Gastroesophageal sphincter (tissue), 4 donors: ENCODE results near the gene RETREG1. TPM values are rescaled to one million over a fixed set of nuclear protein-coding genes. Genes with fewer than 3 reads are reported as not detected.

ENCODE experiments used
- ATAC-seq: fragments of 150-250 bp; one replicate; pipeline ENCODE4 v1.9.1; 2016; ENCODE audit warnings: mild to moderate bottlenecking, moderate library complexity
- H3K27ac ChIP-seq, 4 donors: fragments of 200-600 bp; sonication (generic) in 3 of 4; 1 replicate in 3 of 4; 2 replicates in 1 of 4; pipeline ENCODE4 v1.5.1; 2016 to 2019
- H3K27me3 ChIP-seq: fragments of 200-600 bp; sonication (generic); one replicate; pipeline ENCODE4 v1.5.1; 2019
- H3K36me3 ChIP-seq, 2 donors: fragments of 200-600 bp; sonication (generic); one replicate each; pipeline ENCODE4 v1.5.1; 2019; ENCODE audit warnings: control low read depth in 1 of 2
- H3K4me1 ChIP-seq, 3 donors: fragments of 200-600 bp; sonication (generic); 1 replicate in 2 of 3; 2 replicates in 1 of 3; pipeline ENCODE4 v1.5.1; 2016 to 2019; ENCODE audit warnings: control low read depth in 2 of 3
- H3K4me3 ChIP-seq, 2 donors: fragments of 200-600 bp; sonication (generic); one replicate each; pipeline ENCODE4 v1.5.1; 2019; ENCODE audit warnings: mild to moderate bottlenecking in 1 of 2, moderate library complexity in 1 of 2
- H3K9me3 ChIP-seq, 3 donors: fragments of 200-600 bp; sonication (generic); one replicate each; pipeline ENCODE4 v1.5.1; 2017 to 2019; ENCODE audit warnings: control low read depth in 2 of 3
- CTCF ChIP-seq, 4 experiments: fragments of 200-600 bp in 2 of 4; fragments of 450-650 bp in 2 of 4; sonication (generic) in 1 of 4; IDR thresholded peaks; one replicate each; pipeline ENCODE4 v1.5.1; 2017 to 2019; ENCODE audit warnings: antibody characterized with exemption in 4 of 4, mild to moderate bottlenecking in 2 of 4, moderate library complexity in 2 of 4
- EP300 ChIP-seq: sonication (generic); formaldehyde crosslinking; IDR thresholded peaks from one replicate; pipeline ENCODE4 v1.6.1; 2017; ENCODE audit warnings: antibody characterized with exemption, mild to moderate bottlenecking
- POLR2A ChIP-seq, 2 donors: fragments of 450-650 bp; IDR thresholded peaks; one replicate each; pipeline ENCODE4 v1.6.1; 2017; ENCODE audit warnings: antibody characterized with exemption in 2 of 2, mild to moderate bottlenecking in 2 of 2, moderate library complexity in 1 of 2
- POLR2AphosphoS5 ChIP-seq: sonication (generic); formaldehyde crosslinking; IDR thresholded peaks from one replicate; pipeline ENCODE4 v1.6.1; 2017; ENCODE audit warnings: antibody characterized with exemption
- WGBS, 2 donors: methylation state at CpG; one replicate each; pipeline ENCODE4 v1.1.5; 2018; ENCODE audit warnings: low coverage in 1 of 2; 5-methylcytosine and 5-hydroxymethylcytosine counted together
- total RNA-seq, 4 donors: library from RNA; depleted of rRNA; stranded (reverse); fragments of >200 nt; gene quantifications; one replicate each; pipeline ENCODE4 v1.1.0, GENCODE V29; 2016

RETREG1 gene
- total RNA-seq, 4 donors from 2014 or later: 7.3 to 21.3 (median 15.7) TPM

- TF ChIP-seq CTCF (IDR thresholded peaks at IDR 0.05) (no peak), POLR2A (IDR thresholded peaks at IDR 0.05) (no peak), POLR2AphosphoS5 (no peak), EP300 (no peak)
- ATAC-seq: no peak
- 83 to 88% methylated on average over 3 to 11 of the region's 11 CpGs for WGBS, 2 donors
- no peaks in the 10 kb centered on the region for H3K4me1 ChIP-seq
- no peak overlapping the region for H3K4me3 ChIP-seq
- H3K27ac ChIP-seq: no peak overlapping the region
- H3K9me3 ChIP-seq: no peaks in the 10 kb centered on the region
- no peaks in the 10 kb centered on the region for H3K36me3 ChIP-seq
- H3K27me3 ChIP-seq: no peaks in the 10 kb centered on the region
These were observed 27.6 kb upstream of the RETREG1 start for GRCh38 chr5:16644301-16644889.

GRCh38 chr5:16642867-16643266 is 26.1 kb upstream of the RETREG1 start:
- no peaks in the 10 kb centered on the region for H3K9me3 ChIP-seq
- WGBS, 2 donors: 60 to 86% methylated on average over 1 to 2 of the region's 2 CpGs
- H3K27ac ChIP-seq: no peak overlapping the region
- H3K36me3 ChIP-seq: no peaks in the 10 kb centered on the region
- H3K4me1 ChIP-seq: no peaks in the 10 kb centered on the region
- no peak for TF ChIP-seq CTCF (IDR thresholded peaks at IDR 0.05)
- no peak for TF ChIP-seq POLR2AphosphoS5
- TF ChIP-seq EP300: no peak
- no peak for TF ChIP-seq POLR2A (IDR thresholded peaks at IDR 0.05)
- H3K4me3 ChIP-seq: no peak overlapping the region
- no peaks in the 10 kb centered on the region for H3K27me3 ChIP-seq
- ATAC-seq: no peak

GRCh38 chr5:16639206-16639605 is 22.4 kb upstream of the RETREG1 start:
- ATAC-seq: no peak
- H3K36me3 ChIP-seq: no peaks in the 10 kb centered on the region
- no peak overlapping the region for H3K27ac ChIP-seq
- no peaks in the 10 kb centered on the region for H3K27me3 ChIP-seq
- no peak overlapping the region for H3K4me3 ChIP-seq
- H3K4me1 ChIP-seq: no peaks in the 10 kb centered on the region
- TF ChIP-seq CTCF (IDR thresholded peaks at IDR 0.05) (no peak), POLR2A (IDR thresholded peaks at IDR 0.05) (no peak), POLR2AphosphoS5 (no peak), EP300 (no peak)
- H3K9me3 ChIP-seq: no peaks in the 10 kb centered on the region
- 93 to 100% methylated on average over 3 of the region's 4 CpGs for WGBS, 2 donors

- Histone ChIP-seq H3K27ac (no peak overlapping the region), H3K36me3 (no peaks in the 10 kb centered on the region), H3K27me3 (no peaks in the 10 kb centered on the region), H3K4me3 (no peak overlapping the region), H3K9me3 (no peaks in the 10 kb centered on the region), H3K4me1 (no peaks in the 10 kb centered on the region)
- ATAC-seq: no peak
- WGBS, 2 donors: 60 to 71% methylated on average over 1 of the region's 3 CpGs
- TF ChIP-seq EP300 (no peak), POLR2AphosphoS5 (no peak), CTCF (IDR thresholded peaks at IDR 0.05) (no peak), POLR2A (IDR thresholded peaks at IDR 0.05) (no peak)
These were observed 11.6 kb upstream of the RETREG1 start for GRCh38 chr5:16628376-16628775.

- Histone ChIP-seq H3K36me3 (no peaks in the 10 kb centered on the region), H3K9me3 (no peaks in the 10 kb centered on the region), H3K27me3 (no peaks in the 10 kb centered on the region), H3K4me3 (no peak overlapping the region), H3K4me1 (no peaks in the 10 kb centered on the region), H3K27ac (no peak overlapping the region)
- no peak for ATAC-seq
- TF ChIP-seq CTCF (IDR thresholded peaks at IDR 0.05) (no peak), POLR2AphosphoS5 (no peak), EP300 (no peak), POLR2A (IDR thresholded peaks at IDR 0.05) (no peak)
- 34 to 66% methylated on average over 3 to 5 of the region's 5 CpGs for WGBS, 2 donors
These were observed 10.0 kb upstream of the RETREG1 start for GRCh38 chr5:16626696-16627264.
